Adrenal gland (tissue), 12 donors: Measurements from ENCODE around the gene SLC6A3. TPM values are rescaled to one million over a fixed set of nuclear protein-coding genes. Genes with fewer than 3 reads are reported as not detected.

ENCODE experiments used
- DNase-seq, 7 donors: peaks; one replicate each; pipeline ENCODE4 v3.0.0-alpha.2; 2019 to 2020
- H3K27ac ChIP-seq, 5 donors: fragments of 200-600 bp; sonication (generic) in 4 of 5; 1 replicate in 3 of 5; 2 replicates in 2 of 5; pipeline versions ENCODE4 v1.5.1 to v1.8.0; 2016 to 2020; ENCODE audit warnings: mild to moderate bottlenecking in 1 of 5
- H3K27me3 ChIP-seq: fragments of 200-600 bp; 2 replicates; pipeline ENCODE4 v1.8.0; 2021
- H3K36me3 ChIP-seq, 2 donors: fragments of 200-600 bp; replicated peaks in 1 of 2; 1 replicate in 1 of 2; 2 replicates in 1 of 2; pipeline versions ENCODE4 v1.5.1 to v1.8.0; 2018 to 2022
- H3K4me1 ChIP-seq, 2 donors: fragments of 200-600 bp; replicated peaks in 1 of 2; 1 replicate in 1 of 2; 2 replicates in 1 of 2; pipeline versions ENCODE4 v1.5.1 to v1.8.0; 2018 to 2021
- H3K4me3 ChIP-seq, 4 donors: fragments of 200-600 bp; sonication (generic) in 3 of 4; one replicate each; pipeline ENCODE4 v1.5.1; 2016 to 2018
- H3K9me3 ChIP-seq, 3 donors: fragments of 200-600 bp; sonication (generic) in 1 of 3; replicated peaks in 1 of 3; 1 replicate in 2 of 3; 2 replicates in 1 of 3; pipeline versions ENCODE4 v1.5.1 to v1.8.0; 2016 to 2021
- CTCF ChIP-seq, 6 experiments: fragments of 450-650 bp in 4 of 6; fragments of 200-600 bp in 2 of 6; sonication (generic) in 1 of 6; IDR thresholded peaks; 1 replicate in 5 of 6; 2 replicates in 1 of 6; pipeline versions ENCODE4 v1.5.1 to v1.8.0; 2016 to 2021; ENCODE audit warnings: antibody characterized with exemption in 6 of 6, mild to moderate bottlenecking in 2 of 6, moderate library complexity in 1 of 6
- POLR2A ChIP-seq, 2 donors: fragments of 450-650 bp; IDR thresholded peaks; one replicate each; pipeline ENCODE4 v1.6.1; 2017; ENCODE audit warnings: antibody characterized with exemption in 2 of 2, mild to moderate bottlenecking in 2 of 2, moderate library complexity in 1 of 2
- WGBS, 4 donors: extraction: QIAGEN DNeasy Blood & Tissue Kit in 2 of 4; methylation state at CpG; one replicate each; pipeline versions ENCODE4 v1.1.5 to v1.1.7; 2013 to 2017; 5-methylcytosine and 5-hydroxymethylcytosine counted together
- intact Hi-C, 2 donors: fragments of 100-400 bp; cut with DNase I; formaldehyde crosslinking; loops; one replicate each; pipeline versions ENCODE4 v1.14.1 to v1.15.0; 2022 to 2023
- polyA plus RNA-seq, 3 donors: library from polyadenylated mRNA; stranded (reverse); fragments of 200-250 nt in 2 of 3; fragments of 350-450 nt in 1 of 3; fragmentation: Illumina TruSeq in 1 of 3; extraction: RNeasy Lipid Tissue Mini Kit (QIAGEN cat#74804) in 1 of 3; gene quantifications; one replicate each; pipeline ENCODE4 v1.2.3, GENCODE V29; 2013 to 2014
- total RNA-seq, 9 donors: library from RNA; depleted of rRNA in 4 of 9; stranded (reverse); fragments of >200 nt in 4 of 9; fragments of 120-200 nt in 1 of 9; fragmentation: NEBNext Ultra II Directional in 1 of 9; extraction: Animal tissue kit (Norgen Biotek cat#: 25700) in 1 of 9; gene quantifications; one replicate each; pipeline versions ENCODE4 v1.1.0 to v1.2.4, GENCODE V29; 2013 to 2023
- donor health status: healthy with polysubstance abuse.
- donor health status: Bipolar disorder and iron deficiency.
- donor health status: DM: yes; HTN: yes; CAD: no.
- donor health status: DM: no; HTN: no; CAD: no.
- donor health status: DM: no; HTN: no; CAD: no.
- donor health status: DM: yes; HTN: yes; CAD: no.

SLC6A3 gene
- total and polyA plus RNA-seq, 12 donors = 0.10 TPM; not detected in 11

GRCh38 chr5:1390333-1390732 lies 54.9 kb downstream of the SLC6A3 start:
- H3K27ac ChIP-seq = no peak overlapping the region
- peaks cover 4 to 6% of the 10 kb centered on the region in 2 donors for H3K4me1 ChIP-seq
- H3K4me3 ChIP-seq = no peak overlapping the region
- H3K9me3 ChIP-seq = no peaks in the 10 kb centered on the region
- intact Hi-C loops = no loop called here
- 68 to 72% (median 69%) methylated on average over 4 to 7 of the region's 7 CpGs for WGBS, 4 donors
- TF ChIP-seq CTCF (IDR thresholded peaks at IDR 0.05) (no peak), POLR2A (IDR thresholded peaks at IDR 0.05) (no peak)
- no peak for DNase-seq
- no peaks in the 10 kb centered on the region for H3K36me3 ChIP-seq
- peaks cover 14% of the 10 kb centered on the region for H3K27me3 ChIP-seq

GRCh38 chr5:1388383-1388967 lies 56.8 kb downstream of the SLC6A3 start:
- 78 to 86% (median 81%) methylated on average over 4 of the region's 4 CpGs for WGBS, 4 donors
- H3K27me3 ChIP-seq = no peaks in the 10 kb centered on the region
- intact Hi-C loops = no loop called here

GRCh38 chr5:1387876-1388275 lies 57.4 kb downstream of the SLC6A3 start:
- intact Hi-C loops = no loop called here
- no peaks in the 10 kb centered on the region for H3K9me3 ChIP-seq
- TF ChIP-seq CTCF (IDR thresholded peaks at IDR 0.05) = no peak
- no peak for TF ChIP-seq POLR2A (IDR thresholded peaks at IDR 0.05)
- peaks cover 5 to 6% of the 10 kb centered on the region in 2 donors for H3K4me1 ChIP-seq
- H3K4me3 ChIP-seq = no peak overlapping the region
- no peak overlapping the region for H3K27ac ChIP-seq
- H3K36me3 ChIP-seq = no peaks in the 10 kb centered on the region
- WGBS, 4 donors = 85 to 90% (median 89%) methylated on average over 5 of the region's 5 CpGs
- H3K27me3 ChIP-seq = no peaks in the 10 kb centered on the region
- DNase-seq = no peak

More at GRCh38 chr5:1388383-1388967, 56.8 kb downstream of the SLC6A3 start:
- Histone ChIP-seq H3K9me3 (no peaks in the 10 kb centered on the region), H3K4me1 (peaks cover 5 to 6% of the 10 kb centered on the region in 2 donors), H3K36me3 (no peaks in the 10 kb centered on the region), H3K27ac (no peak overlapping the region), H3K4me3 (no peak overlapping the region)
- DNase-seq = no peak
- no peak for TF ChIP-seq CTCF (IDR thresholded peaks at IDR 0.05)
- TF ChIP-seq POLR2A (IDR thresholded peaks at IDR 0.05) = no peak

- intact Hi-C loops = no loop called here
- H3K9me3 ChIP-seq = no peaks in the 10 kb centered on the region
- TF ChIP-seq CTCF (IDR thresholded peaks at IDR 0.05) (no peak), POLR2A (IDR thresholded peaks at IDR 0.05) (no peak)
- H3K27me3 ChIP-seq = no peaks in the 10 kb centered on the region
- H3K4me1 ChIP-seq = peaks cover 5 to 6% of the 10 kb centered on the region in 2 donors
- H3K27ac ChIP-seq = no peak overlapping the region
- peak in 4 of 7 donors; percentile 26 to 47 (median 32) for DNase-seq
- WGBS, 4 donors = 59 to 72% (median 62%) methylated on average over 9 to 11 of the region's 11 CpGs
- no peaks in the 10 kb centered on the region for H3K36me3 ChIP-seq
- no peak overlapping the region for H3K4me3 ChIP-seq
Measured at GRCh38 chr5:1387059-1387755, 58.0 kb downstream of the SLC6A3 start.
